H1 (cell line): ENCODE measurements around the gene MROH2A. TPM values are rescaled to one million over a fixed set of nuclear protein-coding genes. Genes with fewer than 3 reads are reported as not detected.
A peak's percentile ranks its signal among the peaks of the same experiment; 100 is the strongest.

Source experiments
- CTCF ChIA-PET: fragments of 300-600 bp; sonication (Branson Sonifier 250); formaldehyde crosslinking; loops from one replicate; lab custom pipeline; 2021; ENCODE audit not compliant: partially characterized antibody; lab: Charles Lee
- POLR2A ChIA-PET: fragments of 300-600 bp; sonication (Branson Sonifier 250); formaldehyde crosslinking; loops from one replicate; lab custom pipeline; 2021; ENCODE audit warnings: inconsistent platforms; ENCODE audit not compliant: partially characterized antibody; lab: Charles Lee
- DNase-seq, 2 experiments: peaks; one replicate each; pipeline versions ENCODE4 v3.0.0 to v3.0.0-alpha.2; 2010 to 2022; ENCODE audit warnings: low spot score in 2 of 2, low read depth in 1 of 2, mixed read lengths in 1 of 2
- FAIRE-seq: peaks from 2 replicates; lab custom pipeline; 2011; peaks lifted over from hg19 to GRCh38; lab: Jason Lieb, UNC
- H2AFZ ChIP-seq: 2 replicates; pipeline ENCODE4 v1.8.1; 2012; ENCODE audit warnings: low read length, inconsistent platforms
- H2AK5ac ChIP-seq: 2 replicates; pipeline ENCODE4 v1.6.1; 2013; ENCODE audit warnings: low read depth, low read length
- H2BK120ac ChIP-seq: replicated peaks from 2 replicates; pipeline ENCODE3; 2013; ENCODE audit warnings: low read depth, low read length, inconsistent platforms
- H2BK12ac ChIP-seq: 2 replicates; pipeline ENCODE4 v1.6.1; 2013; ENCODE audit warnings: low read depth, low read length
- H2BK15ac ChIP-seq: 2 replicates; pipeline ENCODE4 v1.6.1; 2013; ENCODE audit warnings: low read length
- H2BK20ac ChIP-seq: 2 replicates; pipeline ENCODE4 v1.6.1; 2013; ENCODE audit warnings: low read length
- H2BK5ac ChIP-seq: 2 replicates; pipeline ENCODE4 v1.6.1; 2013; ENCODE audit warnings: low read depth, low read length
- H3K14ac ChIP-seq: 2 replicates; pipeline ENCODE4 v1.6.1; 2013; ENCODE audit warnings: inconsistent platforms; ENCODE audit not compliant: insufficient read length
- H3K18ac ChIP-seq: 2 replicates; pipeline ENCODE4 v1.6.1; 2013; ENCODE audit warnings: low read length; ENCODE audit errors: extremely low read depth
- H3K23ac ChIP-seq: 2 replicates; pipeline ENCODE4 v1.6.1; 2013; ENCODE audit warnings: inconsistent platforms; ENCODE audit not compliant: insufficient read length
- H3K23me2 ChIP-seq: 2 replicates; pipeline ENCODE4 v1.6.1; 2013; ENCODE audit warnings: low read depth, low read length
- H3K27ac ChIP-seq: 2 replicates; pipeline ENCODE4 v1.6.1; 2011; ENCODE audit warnings: low read depth, low read length, inconsistent platforms
- H3K27me3 ChIP-seq, 4 experiments: replicated peaks in 1 of 4; 1 replicate in 1 of 4; 2 replicates in 3 of 4; pipeline versions ENCODE4 v1.6.1 to v1.8.1; 2011 to 2013; ENCODE audit warnings: low read length in 3 of 4, mild to moderate bottlenecking in 3 of 4, inconsistent platforms in 2 of 4, mixed read lengths in 2 of 4, moderate library complexity in 1 of 4; ENCODE audit not compliant: control insufficient read depth in 3 of 4, insufficient read depth in 3 of 4; ENCODE audit errors: extremely low read depth in 1 of 4
- H3K36me3 ChIP-seq, 4 experiments: 2 replicates each; pipeline versions ENCODE4 v1.6.1 to v1.8.1; 2011 to 2013; ENCODE audit warnings: mild to moderate bottlenecking in 4 of 4, low read length in 3 of 4, moderate library complexity in 2 of 4, control low read depth in 1 of 4, inconsistent platforms in 1 of 4; ENCODE audit not compliant: insufficient read depth in 4 of 4, control insufficient read depth in 2 of 4
- H3K4ac ChIP-seq: replicated peaks from 2 replicates; pipeline ENCODE3; 2013; ENCODE audit warnings: low read length, low read depth, mixed read lengths, inconsistent platforms; ENCODE audit not compliant: insufficient read length
- H3K4me1 ChIP-seq, 4 experiments: replicated peaks in 1 of 4; 1 replicate in 1 of 4; 2 replicates in 3 of 4; pipeline versions ENCODE4 v1.6.1 to v1.8.1; 2011 to 2013; ENCODE audit warnings: low read length in 3 of 4, inconsistent platforms in 2 of 4, mixed read lengths in 1 of 4; ENCODE audit not compliant: insufficient read depth in 4 of 4, control insufficient read depth in 3 of 4
- H3K4me2 ChIP-seq, 2 experiments: 2 replicates each; pipeline versions ENCODE4 v1.6.1 to v1.8.1; 2011 to 2013; ENCODE audit warnings: low read depth in 2 of 2, low read length in 2 of 2, control low read depth in 1 of 2, inconsistent platforms in 1 of 2, mild to moderate bottlenecking in 1 of 2; ENCODE audit not compliant: insufficient read depth in 1 of 2
- H3K4me3 ChIP-seq, 4 experiments: fragments of 200-600, 300-600 bp in 1 of 4; sonication (generic), shearing (Covaris generic), sonication (Bioruptor Twin) in 1 of 4; 2 replicates each; pipeline versions ENCODE4 v1.5.1 to v1.8.1; 2011 to 2016; ENCODE audit warnings: low read length in 4 of 4, low read depth in 3 of 4, control low read depth in 2 of 4, inconsistent platforms in 2 of 4, mild to moderate bottlenecking in 2 of 4, mixed read lengths in 1 of 4, moderate library complexity in 1 of 4; ENCODE audit not compliant: insufficient read depth in 2 of 4; ENCODE audit errors: extremely low read depth in 1 of 4
- H3K56ac ChIP-seq: replicated peaks from 2 replicates; pipeline ENCODE3; 2013; ENCODE audit warnings: low read depth, mild to moderate bottlenecking, mixed read lengths, low read length, inconsistent platforms; ENCODE audit not compliant: insufficient read length
- H3K79me1 ChIP-seq: 2 replicates; pipeline ENCODE4 v1.6.1; 2013; ENCODE audit warnings: low read depth, low read length, control low read depth
- H3K79me2 ChIP-seq, 2 experiments: 2 replicates each; pipeline versions ENCODE4 v1.6.1 to v1.8.1; 2012 to 2013; ENCODE audit warnings: low read length in 2 of 2, mild to moderate bottlenecking in 2 of 2, inconsistent platforms in 1 of 2; ENCODE audit not compliant: insufficient read depth in 2 of 2, control insufficient read depth in 1 of 2
- H3K9ac ChIP-seq, 4 experiments: replicated peaks in 1 of 4; 1 replicate in 1 of 4; 2 replicates in 3 of 4; pipeline versions ENCODE4 v1.6.1 to v1.8.1; 2011 to 2013; ENCODE audit warnings: low read depth in 3 of 4, low read length in 3 of 4, control low read depth in 2 of 4, mild to moderate bottlenecking in 2 of 4, moderate library complexity in 2 of 4, inconsistent platforms in 1 of 4; ENCODE audit errors: extremely low read depth in 1 of 4
- H3K9me3 ChIP-seq, 2 experiments: 2 replicates each; pipeline versions ENCODE4 v1.6.1 to v1.8.1; 2012 to 2013; ENCODE audit warnings: mild to moderate bottlenecking in 2 of 2, moderate library complexity in 2 of 2, control low read depth in 1 of 2, inconsistent platforms in 1 of 2, low read depth in 1 of 2, low read length in 1 of 2, mixed read lengths in 1 of 2; ENCODE audit not compliant: insufficient read depth in 2 of 2
- H4K20me1 ChIP-seq, 2 experiments: replicated peaks in 1 of 2; 2 replicates each; pipeline versions ENCODE3 to v1.8.1; 2011 to 2013; ENCODE audit warnings: inconsistent platforms in 2 of 2, low read length in 2 of 2, mild to moderate bottlenecking in 1 of 2; ENCODE audit not compliant: insufficient read depth in 2 of 2, control insufficient read depth in 1 of 2
- H4K5ac ChIP-seq: 2 replicates; pipeline ENCODE4 v1.6.1; 2013; ENCODE audit warnings: low read length, low read depth, mixed read lengths, inconsistent platforms; ENCODE audit not compliant: insufficient read length
- H4K8ac ChIP-seq: 2 replicates; pipeline ENCODE4 v1.8.0; 2013; ENCODE audit warnings: mild to moderate bottlenecking, moderate library complexity, low read length, inconsistent platforms; ENCODE audit not compliant: insufficient read depth; ENCODE audit errors: extremely low read depth
- H4K91ac ChIP-seq: replicated peaks from 2 replicates; pipeline ENCODE3; 2013; ENCODE audit warnings: low read length, mixed read lengths, inconsistent platforms; ENCODE audit not compliant: insufficient read length
- ASH2L ChIP-seq: fragments of 200-600, 300-600 bp; sonication (generic); IDR thresholded peaks from one replicate; pipeline ENCODE4 v1.7.1; 2017; ENCODE audit warnings: low read length
- CBX8 ChIP-seq: fragments of 300-800, 300-1000 bp; sonication (generic); IDR thresholded peaks from 2 replicates; pipeline ENCODE4 v1.7.1; 2016; ENCODE audit warnings: low read depth, low read length, borderline replicate concordance
- CREB1 ChIP-seq: IDR thresholded peaks from 2 replicates; pipeline ENCODE4 v1.6.1; 2012; ENCODE audit warnings: inconsistent platforms
- CTBP2 ChIP-seq: IDR thresholded peaks from 2 replicates; pipeline ENCODE4 v1.7.0; 2011; ENCODE audit warnings: borderline replicate concordance, mild to moderate bottlenecking, moderate library complexity, mixed read lengths, low read length; ENCODE audit not compliant: insufficient read depth, insufficient read length
- NANOG ChIP-seq: IDR thresholded peaks from 2 replicates; pipeline ENCODE4 v1.6.1; 2011; ENCODE audit warnings: low read length, low read depth, mild to moderate bottlenecking, inconsistent platforms; ENCODE audit not compliant: insufficient read depth, poor library complexity, severe bottlenecking
- RBBP5 ChIP-seq: IDR thresholded peaks from 2 replicates; pipeline ENCODE4 v1.7.1; 2012; ENCODE audit warnings: low read depth, mild to moderate bottlenecking, inconsistent platforms, low read length, moderate library complexity, borderline replicate concordance
- TAF1 ChIP-seq: IDR thresholded peaks from 2 replicates; pipeline ENCODE4 v1.6.1; 2011; ENCODE audit warnings: mild to moderate bottlenecking, low read depth, low read length
- WGBS, 2 experiments: shearing (Covaris generic) in 1 of 2; methylation state at CpG; one replicate each; pipeline versions ENCODE4 v1.1.6 to v1.1.7; 2013 to 2015; ENCODE audit warnings: low lambda C conversion rate in 2 of 2, mixed read lengths in 2 of 2, inconsistent platforms in 1 of 2, low coverage in 1 of 2, missing lambda C conversion rate in 1 of 2; ENCODE audit not compliant: insufficient replicate concordance in 2 of 2, insufficient coverage in 1 of 2, insufficient read length in 1 of 2; ENCODE audit errors: extremely low coverage in 1 of 2, missing lambda C conversion rate in 1 of 2; 5-methylcytosine and 5-hydroxymethylcytosine counted together
- polyA plus RNA-seq, 7 experiments: library from polyadenylated mRNA; depleted of rRNA in 3 of 7; stranded (reverse) in 5 of 7; unstranded in 2 of 7; fragments of >200 nt in 5 of 7; fragments of 200-250 nt in 2 of 7; gene quantifications; 1 replicate in 5 of 7; 2 replicates in 1 of 7; 4 replicates in 1 of 7; pipeline versions ENCODE4 v1.2.1 to v1.2.3, GENCODE V29; 2011 to 2013; ENCODE audit warnings: missing spikeins in 2 of 7, mixed read lengths in 2 of 7
- total RNA-seq: library from RNA; stranded (reverse); fragmentation: NEBNext Ultra II Directional; extraction: Animal tissue kit (Norgen Biotek cat#: 25700); gene quantifications from 2 replicates; pipeline ENCODE4 v1.2.1, GENCODE V29; 2021
- TF ChIP-seq, protein P1 (sequence below): IDR thresholded peaks from 2 replicates; pipeline ENCODE4 v1.6.1; 2012; ENCODE audit warnings: inconsistent platforms
- TF ChIP-seq, protein P2 (sequence below): IDR thresholded peaks from 2 replicates; pipeline ENCODE4 v1.6.1; 2011; ENCODE audit warnings: low read length, improper control_type of control experiment

The MROH2A gene
- total and polyA plus RNA-seq, 2 of the 8 experiments (the other 6 are each of a cell fraction or from before 2014, with no cell fraction given): not detected

DNA sequence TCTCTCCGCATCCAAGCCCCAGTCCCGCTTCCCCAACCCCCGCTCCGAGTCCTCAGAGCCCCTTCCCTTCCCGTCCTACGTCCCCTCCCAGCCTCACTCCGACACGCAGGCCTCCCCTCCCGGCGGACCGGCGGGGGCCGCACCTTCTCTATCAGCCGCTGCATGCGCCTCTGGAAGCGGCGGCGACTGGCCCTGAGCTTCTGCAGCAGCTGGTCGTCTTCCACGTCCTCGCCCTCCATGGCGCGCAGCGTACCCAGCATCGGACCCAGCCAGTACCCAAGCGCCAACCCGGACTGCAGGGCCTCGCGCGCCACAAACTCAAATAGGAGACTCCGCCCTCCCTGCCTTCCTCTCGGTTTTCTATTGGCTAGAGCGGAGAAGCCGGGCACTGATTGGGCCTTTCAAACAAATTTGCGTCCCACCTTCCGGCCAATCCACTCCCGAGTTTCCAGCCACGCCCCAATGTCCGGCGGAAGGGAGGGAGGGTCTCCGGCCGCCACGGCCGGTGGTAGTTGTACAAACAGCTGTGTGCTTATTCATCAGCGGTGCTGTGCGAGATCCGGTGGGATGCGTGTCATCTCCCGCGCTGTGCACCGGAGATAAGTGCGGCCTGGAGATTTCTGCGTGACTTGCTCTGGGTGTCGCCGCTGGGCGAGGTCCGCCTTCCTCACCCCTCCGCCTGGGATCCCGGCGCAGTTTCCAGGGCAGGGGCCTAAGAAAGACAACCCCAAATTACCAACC is 76.3 kb downstream of the MROH2A start, which contains the start of gene HJURP:
HJURP (minus strand) TSS at position 295 of the 741 bp plus-strand sequence; CDS start at position 260, 35 bp downstream.
- H3K27ac ChIP-seq: peak within 1 kb of the TSS; percentile 67; the same call in 1 of the 2 replicates
- H2BK15ac ChIP-seq: peak within 1 kb of the TSS; percentile 40; the same call in 1 of the 2 replicates
- H4K91ac ChIP-seq: peak within 1 kb of the TSS; percentile 86
- H3K4me3 ChIP-seq: peak within 1 kb of the TSS; percentile 92 to 99 (median 96)
- peak within 1 kb of the TSS; percentile 88 for H3K56ac ChIP-seq
- peak within 1 kb of the TSS; percentile 98 for H2BK5ac ChIP-seq
- peak within 1 kb of the TSS; percentile 91 for H4K5ac ChIP-seq
- peaks cover 0 to 5% (median 2%) of the 10 kb centered on the region in 4 experiments; a peak in 4 of 7 replicates for H3K4me1 ChIP-seq
- peak; percentile 39 for FAIRE-seq
- 3% methylated on average over 51 of the region's 60 CpGs; no CpG with 5 or more reads in 1 of the 2 experiments for WGBS, 2 experiments
- peak; percentile 78 to 90 for DNase-seq
- H2AFZ ChIP-seq: peak within 1 kb of the TSS; percentile 37; the same call in 1 of the 2 replicates
- peaks cover 21 to 43% of the 10 kb centered on the region in 2 experiments for H3K79me2 ChIP-seq
- no peaks in the 10 kb centered on the region; a peak in 1 of 7 replicates for H3K27me3 ChIP-seq
- H3K9me3 ChIP-seq: no peaks in the 10 kb centered on the region
- peak within 1 kb of the TSS; percentile 52 to 89 (median 72) for H3K9ac ChIP-seq
- ChIA-PET CTCF (interaction anchor here (0.7 to 1.6 kb wide), 4 partner anchors 11 to 450 kb away, joined by 3 read pairs; no protein-coding TSS in a partner anchor), POLR2A (interaction anchor here (1.0 to 1.7 kb wide), 5 partner anchors 10 to 62 kb away, joined by 3 to 6 read pairs (median 3); no protein-coding TSS in a partner anchor)
- H4K8ac ChIP-seq: peak within 1 kb of the TSS; percentile 54
- H3K14ac ChIP-seq: no peak within 1 kb of the TSS
- H2BK12ac ChIP-seq: no peak within 1 kb of the TSS; the same call in 1 of the 2 replicates
- H2BK20ac ChIP-seq: no peak within 1 kb of the TSS
- peak within 1 kb of the TSS; percentile 95 for H3K18ac ChIP-seq
- H3K4me2 ChIP-seq: peak within 1 kb of the TSS; percentile 87 to 94
- H3K36me3 ChIP-seq: peaks cover 18 to 37% (median 20%) of the 10 kb centered on the region in 4 experiments
- no peak within 1 kb of the TSS for H2AK5ac ChIP-seq
- H4K20me1 ChIP-seq: peaks cover 3 to 7% of the 10 kb centered on the region in 2 experiments
- H3K23ac ChIP-seq: no peak within 1 kb of the TSS
- H3K4ac ChIP-seq: no peak within 1 kb of the TSS
- peaks cover 7% of the 10 kb centered on the region for H3K23me2 ChIP-seq
- no peak within 1 kb of the TSS for H2BK120ac ChIP-seq
- H3K79me1 ChIP-seq: peaks cover 3% of the 10 kb centered on the region; the same call in 1 of the 2 replicates
- TF ChIP-seq, protein P1, sequence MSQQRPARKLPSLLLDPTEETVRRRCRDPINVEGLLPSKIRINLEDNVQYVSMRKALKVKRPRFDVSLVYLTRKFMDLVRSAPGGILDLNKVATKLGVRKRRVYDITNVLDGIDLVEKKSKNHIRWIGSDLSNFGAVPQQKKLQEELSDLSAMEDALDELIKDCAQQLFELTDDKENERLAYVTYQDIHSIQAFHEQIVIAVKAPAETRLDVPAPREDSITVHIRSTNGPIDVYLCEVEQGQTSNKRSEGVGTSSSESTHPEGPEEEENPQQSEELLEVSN: no peak
- TF ChIP-seq CBX8 (no peak), TAF1 (peak; percentile 93), CTBP2 (no peak), CREB1 (peak; percentile 45; the same call in 1 of the 2 replicates), RBBP5 (0 out of 2 replicates have a peak, but pooled peaks have one; percentile 42), ASH2L (peak; percentile 90), NANOG (no peak)
- TF ChIP-seq, protein P2, sequence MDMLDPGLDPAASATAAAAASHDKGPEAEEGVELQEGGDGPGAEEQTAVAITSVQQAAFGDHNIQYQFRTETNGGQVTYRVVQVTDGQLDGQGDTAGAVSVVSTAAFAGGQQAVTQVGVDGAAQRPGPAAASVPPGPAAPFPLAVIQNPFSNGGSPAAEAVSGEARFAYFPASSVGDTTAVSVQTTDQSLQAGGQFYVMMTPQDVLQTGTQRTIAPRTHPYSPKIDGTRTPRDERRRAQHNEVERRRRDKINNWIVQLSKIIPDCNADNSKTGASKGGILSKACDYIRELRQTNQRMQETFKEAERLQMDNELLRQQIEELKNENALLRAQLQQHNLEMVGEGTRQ: no peak
